GM13977 (cell line): Measurements from ENCODE around the gene STUM.

Source experiments
- DNase-seq: peaks from one replicate; pipeline ENCODE4 v3.0.0; 2012; ENCODE audit warnings: low spot score
- CTCF ChIP-seq: IDR thresholded peaks from 2 replicates; pipeline ENCODE4 v1.5.1; 2012; ENCODE audit warnings: mild to moderate bottlenecking, control low read depth; ENCODE audit not compliant: insufficient read depth; ENCODE audit errors: extremely low read depth, missing control alignments
- in situ Hi-C: fragments of 300-500 bp; cut with MboI; formaldehyde crosslinking; loops from one replicate; pipeline ENCODE4 v1.12.0; 2022; ENCODE audit warnings: low sequenced_read_pairs, low pct_unique_long_range_greater_than_20kb, mixed read lengths, inconsistent platforms; ENCODE audit not compliant: unreplicated experiment

The STUM gene

GRCh38 chr1:226549937-226550671 is 1.5 kb downstream of the STUM start:
- TF ChIP-seq CTCF = no peak
- in situ Hi-C loops = no loop called here

GRCh38 chr1:226550672-226551041 is 2.1 kb downstream of the STUM start:
- TF ChIP-seq CTCF = no peak
- in situ Hi-C loops = no loop called here
- no peak for DNase-seq

More at GRCh38 chr1:226549937-226550671, 1.5 kb downstream of the STUM start:
- DNase-seq = peak; percentile 70

GRCh38 chr1:226551299-226551698 is 2.7 kb downstream of the STUM start:
- in situ Hi-C loops = no loop called here
- no peak for TF ChIP-seq CTCF
- DNase-seq = no peak

GRCh38 chr1:226552061-226552460 is 3.5 kb downstream of the STUM start:
- TF ChIP-seq CTCF = no peak
- in situ Hi-C loops = no loop called here
- DNase-seq = no peak

- DNase-seq = no peak
- in situ Hi-C loops = no loop called here
- TF ChIP-seq CTCF = no peak
These were observed 4.8 kb downstream of the STUM start for GRCh38 chr1:226553266-226553923.

GRCh38 chr1:226553924-226554282 is 5.3 kb downstream of the STUM start:
- in situ Hi-C loops = no loop called here
- DNase-seq = no peak
- TF ChIP-seq CTCF = no peak
